ENCODE measurements around the gene EXOC6. TPM values are rescaled to one million over a fixed set of nuclear protein-coding genes. Genes with fewer than 3 reads are reported as not detected.

The EXOC6 gene
- total RNA-seq, 1 donor from 2014 or later: 21.7 TPM

DNA sequence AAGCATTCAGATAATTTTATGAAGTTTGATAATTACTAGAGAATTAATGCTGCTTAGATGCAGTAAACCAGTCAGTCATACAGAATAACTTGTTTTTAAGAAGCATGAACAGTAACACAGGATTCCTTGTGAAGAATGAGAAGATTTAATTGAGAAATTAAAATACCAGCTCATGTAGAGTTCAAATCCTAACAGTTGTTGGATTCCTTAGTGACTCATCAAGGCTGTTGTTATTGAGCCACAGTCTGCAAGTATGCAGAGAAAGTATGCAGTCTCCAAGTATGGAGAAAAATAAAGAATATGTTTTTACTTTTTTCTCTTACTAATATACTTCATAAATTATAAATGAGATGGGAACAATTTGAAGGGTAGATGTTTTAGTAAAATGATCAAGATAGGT lies 182.1 kb downstream of the EXOC6 start:
- no peak overlapping the region for H3K4me3 Mint-ChIP-seq (ENCODE audit: low read depth)
- no peaks in the 10 kb centered on the region for H3K27me3 Mint-ChIP-seq
- DNase-seq (ENCODE audit: low spot score, unreplicated experiment): no peak
- peaks cover 12% of the 10 kb centered on the region for H3K9me3 Mint-ChIP-seq (ENCODE audit: low read depth)
- H3K36me3 Mint-ChIP-seq (ENCODE audit: insufficient read depth): peaks cover 16% of the 10 kb centered on the region
- TF ChIP-seq, protein P1, sequence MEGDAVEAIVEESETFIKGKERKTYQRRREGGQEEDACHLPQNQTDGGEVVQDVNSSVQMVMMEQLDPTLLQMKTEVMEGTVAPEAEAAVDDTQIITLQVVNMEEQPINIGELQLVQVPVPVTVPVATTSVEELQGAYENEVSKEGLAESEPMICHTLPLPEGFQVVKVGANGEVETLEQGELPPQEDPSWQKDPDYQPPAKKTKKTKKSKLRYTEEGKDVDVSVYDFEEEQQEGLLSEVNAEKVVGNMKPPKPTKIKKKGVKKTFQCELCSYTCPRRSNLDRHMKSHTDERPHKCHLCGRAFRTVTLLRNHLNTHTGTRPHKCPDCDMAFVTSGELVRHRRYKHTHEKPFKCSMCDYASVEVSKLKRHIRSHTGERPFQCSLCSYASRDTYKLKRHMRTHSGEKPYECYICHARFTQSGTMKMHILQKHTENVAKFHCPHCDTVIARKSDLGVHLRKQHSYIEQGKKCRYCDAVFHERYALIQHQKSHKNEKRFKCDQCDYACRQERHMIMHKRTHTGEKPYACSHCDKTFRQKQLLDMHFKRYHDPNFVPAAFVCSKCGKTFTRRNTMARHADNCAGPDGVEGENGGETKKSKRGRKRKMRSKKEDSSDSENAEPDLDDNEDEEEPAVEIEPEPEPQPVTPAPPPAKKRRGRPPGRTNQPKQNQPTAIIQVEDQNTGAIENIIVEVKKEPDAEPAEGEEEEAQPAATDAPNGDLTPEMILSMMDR (IDR thresholded peaks at IDR 0.05; ENCODE audit: unreplicated experiment): no peak
- H3K4me1 Mint-ChIP-seq (ENCODE audit: low read depth): peaks cover 35% of the 10 kb centered on the region
- H3K27ac Mint-ChIP-seq: no peak overlapping the region

DNA sequence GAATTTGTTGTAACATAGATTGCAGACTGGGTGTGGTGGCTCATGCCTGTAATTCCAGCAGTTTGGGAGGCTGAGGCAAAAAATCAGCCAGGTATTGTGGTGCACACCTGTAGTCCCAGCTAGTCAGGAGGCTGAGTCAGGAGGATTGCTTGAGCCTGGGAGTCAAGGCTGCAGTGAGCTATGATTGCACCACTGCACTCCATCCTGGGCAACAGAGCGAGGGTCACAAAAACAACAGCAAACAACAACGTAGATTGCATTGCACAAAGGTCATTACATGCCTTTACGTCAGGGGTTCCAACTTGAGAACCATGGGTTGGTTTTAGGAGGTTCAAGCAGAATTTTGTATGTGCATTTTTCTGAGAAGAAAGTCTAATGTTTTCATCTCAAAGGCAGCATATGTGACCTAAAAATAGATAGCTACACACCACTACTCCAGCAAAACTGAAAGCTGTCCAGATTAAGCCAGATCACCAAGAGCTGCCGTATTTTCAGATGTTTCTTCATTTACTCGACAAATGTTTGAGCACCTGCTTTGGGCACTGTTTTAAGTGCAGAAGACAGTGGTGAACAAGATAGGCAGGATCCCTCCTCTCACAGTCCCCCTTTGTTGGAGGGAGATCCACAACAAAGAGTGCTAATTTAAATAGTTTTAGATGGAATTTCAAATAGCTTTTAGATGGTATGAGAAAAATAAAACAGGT lies 183.9 kb downstream of the EXOC6 start:
- H3K27ac Mint-ChIP-seq: no peak overlapping the region
- peaks cover 32% of the 10 kb centered on the region for H3K4me1 Mint-ChIP-seq (ENCODE audit: low read depth)
- H3K36me3 Mint-ChIP-seq (ENCODE audit: insufficient read depth): peaks cover 10% of the 10 kb centered on the region
- TF ChIP-seq, protein P1 (IDR thresholded peaks at IDR 0.05; ENCODE audit: unreplicated experiment): no peak
- no peaks in the 10 kb centered on the region for H3K27me3 Mint-ChIP-seq
- peaks cover 5% of the 10 kb centered on the region for H3K9me3 Mint-ChIP-seq (ENCODE audit: low read depth)
- no peak overlapping the region for H3K4me3 Mint-ChIP-seq (ENCODE audit: low read depth)
- no peak for DNase-seq (ENCODE audit: low spot score, unreplicated experiment)

DNA sequence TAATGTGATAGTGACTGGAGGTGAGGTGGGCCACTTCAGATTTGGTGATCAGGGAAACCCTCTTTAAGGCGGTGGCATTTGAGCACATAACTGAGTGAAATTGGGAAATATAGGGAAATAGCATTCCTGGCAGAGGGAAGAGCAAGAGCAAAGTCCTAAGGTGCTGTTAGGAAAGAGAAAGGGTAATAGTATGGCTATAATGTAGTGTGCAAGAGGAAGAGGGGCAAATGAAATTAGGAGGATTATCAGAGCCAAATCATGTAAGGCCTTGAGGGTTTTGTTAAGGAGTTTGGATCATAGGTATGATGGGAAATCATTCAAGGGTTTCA lies 184.5 kb downstream of the EXOC6 start:
- no peak overlapping the region for H3K27ac Mint-ChIP-seq
- no peak overlapping the region for H3K4me3 Mint-ChIP-seq (ENCODE audit: low read depth)
- TF ChIP-seq, protein P1 (IDR thresholded peaks at IDR 0.05; ENCODE audit: unreplicated experiment): no peak
- H3K36me3 Mint-ChIP-seq (ENCODE audit: insufficient read depth): peaks cover 4% of the 10 kb centered on the region
- no peaks in the 10 kb centered on the region for H3K9me3 Mint-ChIP-seq (ENCODE audit: low read depth)
- H3K4me1 Mint-ChIP-seq (ENCODE audit: low read depth): peaks cover 32% of the 10 kb centered on the region
- no peaks in the 10 kb centered on the region for H3K27me3 Mint-ChIP-seq
- no peak for DNase-seq (ENCODE audit: low spot score, unreplicated experiment)

DNA sequence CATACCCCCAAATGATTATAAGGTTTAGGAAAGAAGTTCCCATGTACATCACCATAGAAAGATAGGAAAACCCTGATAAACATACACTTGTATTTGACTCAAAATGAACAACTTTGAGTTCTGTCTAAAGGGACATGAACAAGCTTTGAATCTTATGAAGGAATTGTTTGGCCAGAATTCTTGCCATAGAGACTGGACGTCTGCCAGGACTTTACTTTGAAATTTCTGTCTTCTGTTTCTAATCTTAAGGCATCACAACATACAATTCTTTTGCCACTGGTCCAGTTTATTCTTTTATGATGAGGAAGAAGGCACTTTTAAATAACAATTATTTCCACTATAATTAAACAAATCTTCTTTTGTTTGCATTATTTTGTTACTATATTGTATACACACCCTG lies 186.1 kb downstream of the EXOC6 start:
- DNase-seq (ENCODE audit: low spot score, unreplicated experiment): no peak
- Mint-ChIP-seq H3K27me3 (no peaks in the 10 kb centered on the region), H3K4me1 (ENCODE audit: low read depth) (peaks cover 29% of the 10 kb centered on the region), H3K9me3 (ENCODE audit: low read depth) (no peaks in the 10 kb centered on the region), H3K36me3 (ENCODE audit: insufficient read depth) (peaks cover 2% of the 10 kb centered on the region), H3K27ac (no peak overlapping the region), H3K4me3 (ENCODE audit: low read depth) (no peak overlapping the region)
- TF ChIP-seq, protein P1 (IDR thresholded peaks at IDR 0.05; ENCODE audit: unreplicated experiment): no peak

DNA sequence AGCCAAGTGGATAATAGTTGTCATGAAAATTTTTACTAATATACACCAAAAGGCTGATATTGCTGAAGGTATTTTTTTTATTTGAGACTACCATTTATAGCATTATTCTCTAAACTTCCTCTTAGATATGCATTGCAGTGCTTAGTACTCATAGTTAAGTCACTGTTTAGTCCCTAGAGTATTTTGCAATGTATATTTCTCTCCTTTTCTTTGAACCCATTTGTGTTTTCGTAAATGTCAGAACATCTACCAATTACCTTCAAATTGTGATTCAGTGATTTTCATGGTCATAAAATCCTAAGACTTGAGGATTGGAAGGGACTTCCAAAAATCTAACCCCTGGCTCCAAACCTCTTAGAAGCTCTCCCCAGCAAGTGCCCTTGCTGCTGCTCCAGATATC lies 190.8 kb downstream of the EXOC6 start:
- Mint-ChIP-seq H3K4me3 (ENCODE audit: low read depth) (no peak overlapping the region), H3K36me3 (ENCODE audit: insufficient read depth) (peaks cover 2% of the 10 kb centered on the region), H3K9me3 (ENCODE audit: low read depth) (no peaks in the 10 kb centered on the region), H3K4me1 (ENCODE audit: low read depth) (peaks cover 4% of the 10 kb centered on the region), H3K27me3 (no peaks in the 10 kb centered on the region), H3K27ac (no peak overlapping the region)
- TF ChIP-seq, protein P1 (IDR thresholded peaks at IDR 0.05; ENCODE audit: unreplicated experiment): no peak
- DNase-seq (ENCODE audit: low spot score, unreplicated experiment): no peak

Data from progenitor cell of endocrine pancreas (in vitro differentiated cells).